Measurements from ENCODE around the gene PAFAH1B2. TPM values are rescaled to one million over a fixed set of nuclear protein-coding genes. Genes with fewer than 3 reads are reported as not detected.

PAFAH1B2 gene
- total RNA-seq, 1 donor from 2014 or later, result 90.5 TPM

DNA sequence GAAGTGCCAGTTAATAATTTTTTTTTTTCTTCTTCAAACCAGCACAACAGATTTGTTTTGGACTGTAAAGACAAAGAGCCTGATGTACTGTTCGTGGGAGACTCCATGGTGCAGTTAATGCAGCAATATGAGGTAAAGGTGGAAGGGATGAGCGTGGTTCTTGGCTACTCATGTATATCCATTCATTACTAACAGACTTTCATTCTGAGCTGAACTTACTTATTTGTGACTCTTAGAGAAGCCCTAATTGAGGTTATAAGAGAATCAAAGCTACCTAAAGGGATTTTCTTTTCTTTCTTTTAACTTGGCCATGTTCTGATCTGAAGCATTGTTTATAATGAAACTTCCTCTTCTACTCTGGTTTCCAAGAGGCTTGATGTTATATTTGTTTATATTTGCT, 15.8 kb downstream of the PAFAH1B2 start:
- Mint-ChIP-seq H3K4me3 (ENCODE audit: unreplicated experiment) (no peak overlapping the region), H3K27me3 (ENCODE audit: low read depth) (no peaks in the 10 kb centered on the region), H3K9me3 (ENCODE audit: low read depth) (no peaks in the 10 kb centered on the region), H3K36me3 (ENCODE audit: low read depth) (peaks cover 12% of the 10 kb centered on the region), H3K4me1 (ENCODE audit: low read depth) (peaks cover 6% of the 10 kb centered on the region), H3K27ac (ENCODE audit: unreplicated experiment) (no peak overlapping the region)
- no peak for DNase-seq (ENCODE audit: low spot score)
- TF ChIP-seq, protein P1, sequence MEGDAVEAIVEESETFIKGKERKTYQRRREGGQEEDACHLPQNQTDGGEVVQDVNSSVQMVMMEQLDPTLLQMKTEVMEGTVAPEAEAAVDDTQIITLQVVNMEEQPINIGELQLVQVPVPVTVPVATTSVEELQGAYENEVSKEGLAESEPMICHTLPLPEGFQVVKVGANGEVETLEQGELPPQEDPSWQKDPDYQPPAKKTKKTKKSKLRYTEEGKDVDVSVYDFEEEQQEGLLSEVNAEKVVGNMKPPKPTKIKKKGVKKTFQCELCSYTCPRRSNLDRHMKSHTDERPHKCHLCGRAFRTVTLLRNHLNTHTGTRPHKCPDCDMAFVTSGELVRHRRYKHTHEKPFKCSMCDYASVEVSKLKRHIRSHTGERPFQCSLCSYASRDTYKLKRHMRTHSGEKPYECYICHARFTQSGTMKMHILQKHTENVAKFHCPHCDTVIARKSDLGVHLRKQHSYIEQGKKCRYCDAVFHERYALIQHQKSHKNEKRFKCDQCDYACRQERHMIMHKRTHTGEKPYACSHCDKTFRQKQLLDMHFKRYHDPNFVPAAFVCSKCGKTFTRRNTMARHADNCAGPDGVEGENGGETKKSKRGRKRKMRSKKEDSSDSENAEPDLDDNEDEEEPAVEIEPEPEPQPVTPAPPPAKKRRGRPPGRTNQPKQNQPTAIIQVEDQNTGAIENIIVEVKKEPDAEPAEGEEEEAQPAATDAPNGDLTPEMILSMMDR (IDR thresholded peaks at IDR 0.05), result no peak

DNA sequence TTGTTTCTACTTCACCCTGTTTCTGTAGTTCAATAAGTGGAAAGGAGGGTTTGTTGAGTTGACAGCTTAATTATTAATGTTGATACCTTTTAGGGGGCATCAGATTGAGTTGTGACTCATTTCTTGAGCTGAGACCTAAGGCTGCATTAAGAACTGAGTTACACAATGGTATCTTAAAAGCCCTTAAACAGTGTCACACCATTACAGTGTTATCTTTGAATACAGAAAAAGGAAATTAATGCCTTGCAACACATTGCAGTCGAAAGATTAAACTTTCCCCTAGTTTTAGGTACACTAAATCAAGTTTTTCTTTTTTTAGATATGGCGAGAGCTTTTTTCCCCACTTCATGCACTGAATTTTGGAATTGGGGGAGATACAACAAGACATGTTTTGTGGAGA, 16.7 kb downstream of the PAFAH1B2 start:
- Mint-ChIP-seq H3K27me3 (ENCODE audit: low read depth) (no peaks in the 10 kb centered on the region), H3K9me3 (ENCODE audit: low read depth) (no peaks in the 10 kb centered on the region), H3K36me3 (ENCODE audit: low read depth) (peaks cover 17% of the 10 kb centered on the region), H3K4me1 (ENCODE audit: low read depth) (peaks cover 6% of the 10 kb centered on the region), H3K27ac (ENCODE audit: unreplicated experiment) (no peak overlapping the region), H3K4me3 (ENCODE audit: unreplicated experiment) (no peak overlapping the region)
- DNase-seq (ENCODE audit: low spot score), result no peak
- TF ChIP-seq, protein P1 (IDR thresholded peaks at IDR 0.05), result no peak

DNA sequence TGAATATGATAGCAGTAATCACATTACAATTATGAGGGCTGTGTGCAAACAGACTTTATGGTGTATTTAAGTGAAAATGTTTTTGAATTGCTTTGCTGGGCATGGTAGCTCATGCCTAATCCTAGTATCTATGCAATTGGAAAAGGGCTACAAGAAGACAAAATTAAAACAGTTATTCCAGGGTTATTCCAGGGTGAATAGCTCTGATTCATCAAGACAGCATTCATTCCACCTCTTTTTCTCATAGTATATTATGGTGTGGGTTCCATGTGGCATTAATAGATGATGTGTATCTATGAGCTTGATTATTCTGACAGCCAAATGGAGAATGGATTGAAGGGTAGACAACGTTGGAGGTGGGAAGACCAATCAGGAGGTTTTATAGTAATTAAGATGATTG, 22.4 kb downstream of the PAFAH1B2 start:
- no peak for DNase-seq (ENCODE audit: low spot score)

DNA sequence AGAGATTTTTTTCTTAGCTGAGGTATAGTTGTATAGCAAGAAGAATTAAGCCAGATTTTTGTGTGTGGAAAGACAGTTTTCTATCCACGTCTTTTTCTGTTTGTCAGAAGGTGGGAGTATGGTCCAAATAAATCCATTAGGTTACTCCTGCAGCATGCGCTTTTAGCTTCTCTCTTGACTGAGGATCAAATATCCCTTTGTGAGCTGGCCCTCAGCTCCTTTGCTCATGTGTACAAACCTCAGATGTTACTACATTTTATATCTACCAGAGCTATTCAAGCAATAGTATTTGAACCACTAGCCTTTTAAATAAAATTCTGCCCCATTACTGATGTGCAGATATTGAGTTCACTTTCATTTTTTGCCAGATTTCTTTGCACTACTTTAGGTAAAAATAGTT, 25.6 kb downstream of the PAFAH1B2 start:
- Mint-ChIP-seq H3K4me3 (ENCODE audit: unreplicated experiment) (no peak overlapping the region), H3K9me3 (ENCODE audit: low read depth) (no peaks in the 10 kb centered on the region), H3K36me3 (ENCODE audit: low read depth) (peaks cover 19% of the 10 kb centered on the region), H3K4me1 (ENCODE audit: low read depth) (peaks cover 18% of the 10 kb centered on the region), H3K27ac (ENCODE audit: unreplicated experiment) (no peak overlapping the region), H3K27me3 (ENCODE audit: low read depth) (no peaks in the 10 kb centered on the region)
- DNase-seq (ENCODE audit: low spot score), result no peak
- TF ChIP-seq, protein P1 (IDR thresholded peaks at IDR 0.05), result no peak

More for the DNA sequence above, 22.4 kb downstream of the PAFAH1B2 start:
- Mint-ChIP-seq H3K27ac (ENCODE audit: unreplicated experiment) (no peak overlapping the region), H3K9me3 (ENCODE audit: low read depth) (no peaks in the 10 kb centered on the region), H3K36me3 (ENCODE audit: low read depth) (peaks cover 23% of the 10 kb centered on the region), H3K27me3 (ENCODE audit: low read depth) (no peaks in the 10 kb centered on the region), H3K4me1 (ENCODE audit: low read depth) (peaks cover 10% of the 10 kb centered on the region), H3K4me3 (ENCODE audit: unreplicated experiment) (no peak overlapping the region)
- TF ChIP-seq, protein P1 (IDR thresholded peaks at IDR 0.05), result no peak

DNA sequence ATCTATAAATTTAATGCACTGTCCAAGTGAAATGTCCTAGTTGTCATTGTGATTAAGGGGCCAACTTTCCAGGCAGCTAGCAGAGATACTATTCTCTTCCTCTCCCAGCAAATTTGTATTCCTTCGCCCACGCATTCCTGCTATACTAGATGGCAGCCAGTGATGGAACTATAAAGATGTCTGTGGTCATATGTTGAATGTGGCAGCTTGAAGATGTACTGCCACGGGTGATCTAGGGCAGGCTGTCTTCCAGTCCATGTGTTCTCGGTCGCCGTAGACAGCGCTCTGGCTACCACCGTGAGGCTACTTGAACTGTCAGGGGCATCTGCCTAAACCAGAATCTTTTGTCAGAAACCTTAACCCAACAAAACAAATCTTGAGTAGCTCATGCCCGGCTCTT, 26.1 kb downstream of the PAFAH1B2 start:
- DNase-seq (ENCODE audit: low spot score), result no peak
- H3K4me3 Mint-ChIP-seq (ENCODE audit: unreplicated experiment), result no peak overlapping the region
- no peak overlapping the region for H3K27ac Mint-ChIP-seq (ENCODE audit: unreplicated experiment)
- TF ChIP-seq, protein P1 (IDR thresholded peaks at IDR 0.05), result no peak
- H3K36me3 Mint-ChIP-seq (ENCODE audit: low read depth), result peaks cover 18% of the 10 kb centered on the region
- H3K9me3 Mint-ChIP-seq (ENCODE audit: low read depth), result no peaks in the 10 kb centered on the region
- H3K27me3 Mint-ChIP-seq (ENCODE audit: low read depth), result no peaks in the 10 kb centered on the region
- peaks cover 18% of the 10 kb centered on the region for H3K4me1 Mint-ChIP-seq (ENCODE audit: low read depth)

All from chondrocyte (in vitro differentiated cells).